ENCODE data around the gene DIAPH3.

- TF ChIP-seq NFIC (IDR thresholded peaks at IDR 0.05; ENCODE audit: borderline replicate concordance) (no peak), MAX (IDR thresholded peaks at IDR 0.05; ENCODE audit: low read depth) (no peak), CTCF (IDR thresholded peaks at IDR 0.05) (peak; percentile 81), SMC3 (IDR thresholded peaks at IDR 0.05; ENCODE audit: low read depth, low read length) (peak; percentile 63), USF1 (IDR thresholded peaks at IDR 0.05; ENCODE audit: borderline replicate concordance, low read depth) (no peak)
Observed at GRCh38 chr13:59680429-59681024, 483.2 kb downstream of the DIAPH3 start.

Data from SK-N-SH (cell line).